RWPE2 (cell line): Measurements from ENCODE around the gene CXCL3.
A peak's percentile ranks its signal among the peaks of the same experiment; 100 is the strongest.

Source experiments
- ATAC-seq: fragments of 200-7000 bp; cut with Tn5 transposase; 3 replicates; pipeline ENCODE4 v1.9.1; 2021; ENCODE audit warnings: low read depth
- DNase-seq: peaks from one replicate; pipeline ENCODE4 v3.0.0-alpha.2; 2020; ENCODE audit warnings: low spot score
- H3K27ac ChIP-seq: fragments of 450-650 bp; 2 replicates; pipeline ENCODE4 v1.5.1; 2017; ENCODE audit warnings: mild to moderate bottlenecking; ENCODE audit not compliant: poor library complexity, severe bottlenecking
- H3K27me3 ChIP-seq: fragments of 250-450 bp; sonication (Bioruptor Pico); 2 replicates; pipeline ENCODE4 v1.5.1; 2021; ENCODE audit warnings: mild to moderate bottlenecking, moderate library complexity; ENCODE audit not compliant: insufficient read depth, poor library complexity, severe bottlenecking
- H3K36me3 ChIP-seq: fragments of 250-450 bp; sonication (Bioruptor Pico); 2 replicates; pipeline ENCODE4 v1.5.1; 2020; ENCODE audit warnings: low read depth, mild to moderate bottlenecking, moderate library complexity
- H3K4me1 ChIP-seq: fragments of 250-450 bp; sonication (Bioruptor Pico); 2 replicates; pipeline ENCODE4 v1.5.1; 2021; ENCODE audit warnings: mild to moderate bottlenecking, moderate library complexity; ENCODE audit not compliant: insufficient read depth, poor library complexity, severe bottlenecking
- H3K4me3 ChIP-seq: fragments of 250-450 bp; sonication (Bioruptor Pico); 2 replicates; pipeline ENCODE4 v1.5.1; 2021; ENCODE audit warnings: mild to moderate bottlenecking, moderate library complexity; ENCODE audit not compliant: severe bottlenecking
- H3K9me3 ChIP-seq: fragments of 250-450 bp; sonication (Bioruptor Pico); 2 replicates; pipeline ENCODE4 v1.5.1; 2021; ENCODE audit warnings: mild to moderate bottlenecking, moderate library complexity; ENCODE audit not compliant: severe bottlenecking
- CTCF ChIP-seq: fragments of 450-650 bp; IDR thresholded peaks from one replicate; pipeline ENCODE4 v1.5.1; 2017; ENCODE audit warnings: mild to moderate bottlenecking, moderate library complexity; ENCODE audit not compliant: poor library complexity, severe bottlenecking

CXCL3 gene

GRCh38 chr4:74018771-74019170, 19.7 kb downstream of the CXCL3 start:
- DNase-seq = no peak
- Histone ChIP-seq H3K36me3 (no peaks in the 10 kb centered on the region), H3K4me3 (no peak overlapping the region), H3K27me3 (no peaks in the 10 kb centered on the region), H3K4me1 (peaks cover 18% of the 10 kb centered on the region), H3K9me3 (peaks cover 4% of the 10 kb centered on the region), H3K27ac (no peak overlapping the region)
- ATAC-seq = no peak
- no peak for TF ChIP-seq CTCF

GRCh38 chr4:74018116-74018515, 20.4 kb downstream of the CXCL3 start:
- Histone ChIP-seq H3K36me3 (no peaks in the 10 kb centered on the region), H3K4me3 (no peak overlapping the region), H3K27ac (no peak overlapping the region), H3K27me3 (no peaks in the 10 kb centered on the region), H3K9me3 (peaks cover 4% of the 10 kb centered on the region), H3K4me1 (peaks cover 18% of the 10 kb centered on the region)
- no peak for TF ChIP-seq CTCF
- no peak for DNase-seq
- no peak for ATAC-seq

DNA sequence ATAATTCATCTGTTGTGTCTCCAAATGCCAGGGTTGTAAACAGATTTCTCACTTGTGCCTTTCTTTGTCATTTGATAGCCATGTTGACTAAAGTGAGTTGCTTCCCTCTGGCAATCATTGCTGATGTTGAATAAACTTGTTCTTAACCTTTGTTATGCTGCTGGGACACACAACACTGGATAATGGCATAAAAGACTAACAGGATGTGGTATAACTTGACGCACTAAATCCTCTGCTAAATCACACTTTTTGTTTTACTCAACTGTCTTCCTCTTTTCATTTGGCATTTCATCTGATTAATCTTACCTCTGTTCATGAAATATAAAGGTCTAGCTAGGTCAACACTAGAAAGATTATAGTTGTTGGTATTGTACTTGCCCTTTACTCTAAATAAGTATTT, 22.4 kb downstream of the CXCL3 start:
- TF ChIP-seq CTCF = no peak
- Histone ChIP-seq H3K4me1 (peaks cover 18% of the 10 kb centered on the region), H3K36me3 (no peaks in the 10 kb centered on the region), H3K27ac (peak overlapping the region; percentile 43), H3K27me3 (no peaks in the 10 kb centered on the region), H3K9me3 (peaks cover 4% of the 10 kb centered on the region), H3K4me3 (no peak overlapping the region)
- ATAC-seq = peak; percentile 73; the same call in 2 of the 3 replicates
- DNase-seq = no peak

GRCh38 chr4:74015126-74015780, 23.2 kb downstream of the CXCL3 start:
- no peaks in the 10 kb centered on the region for H3K36me3 ChIP-seq
- peak overlapping the region; percentile 43 for H3K27ac ChIP-seq
- peaks cover 18% of the 10 kb centered on the region for H3K4me1 ChIP-seq
- DNase-seq (no peak), ATAC-seq (no peak)
- peaks cover 4% of the 10 kb centered on the region for H3K9me3 ChIP-seq
- H3K27me3 ChIP-seq = no peaks in the 10 kb centered on the region
- no peak overlapping the region for H3K4me3 ChIP-seq
- TF ChIP-seq CTCF = no peak

DNA sequence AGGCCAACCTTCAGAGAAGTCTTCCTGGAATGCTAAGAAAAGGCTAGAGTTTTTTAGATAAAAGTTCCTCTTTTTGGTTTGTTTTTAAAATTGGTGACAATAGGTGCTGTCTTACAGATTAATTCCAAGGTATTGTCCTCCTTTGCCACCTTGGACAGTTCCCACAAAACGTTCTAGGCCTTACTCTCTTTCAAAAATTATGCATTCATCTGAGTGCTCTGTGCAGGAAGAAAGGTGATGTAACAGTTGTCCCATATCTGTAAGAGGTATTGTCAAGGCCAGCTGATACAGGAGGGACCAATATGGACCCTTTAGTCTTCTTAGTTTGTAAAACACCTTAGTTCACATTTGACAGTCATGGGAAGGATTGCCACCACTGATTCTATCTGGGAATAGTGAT, 24.2 kb downstream of the CXCL3 start:
- DNase-seq = no peak
- Histone ChIP-seq H3K4me3 (no peak overlapping the region), H3K4me1 (peaks cover 18% of the 10 kb centered on the region), H3K27ac (no peak overlapping the region), H3K9me3 (peaks cover 4% of the 10 kb centered on the region), H3K27me3 (no peaks in the 10 kb centered on the region), H3K36me3 (no peaks in the 10 kb centered on the region)
- ATAC-seq = no peak
- TF ChIP-seq CTCF = no peak
